Adipose tissue (tissue), 3 donors: ENCODE results near the gene PKP4. TPM values are rescaled to one million over a fixed set of nuclear protein-coding genes. Genes with fewer than 3 reads are reported as not detected.

Source experiments
- H3K27ac ChIP-seq: one replicate; pipeline ENCODE4 v1.5.1; 2013; ENCODE audit warnings: low read depth, low read length
- WGBS, 3 donors: extraction: QIAGEN DNeasy Blood & Tissue Kit; methylation state at CpG; one replicate each; pipeline ENCODE4 v1.1.7; 2013; 5-methylcytosine and 5-hydroxymethylcytosine counted together
- polyA plus RNA-seq, 3 donors: library from polyadenylated mRNA; stranded (reverse); fragments of 200-250 nt; gene quantifications; one replicate each; pipeline ENCODE4 v1.2.3, GENCODE V29; 2013
- donor health status: healthy with polysubstance abuse.
- donor health status: Bipolar disorder and iron deficiency.
- donor health status: healthy.

PKP4 gene
- polyA plus RNA-seq, 3 donors, result 11.5 to 35.2 (median 25.9) TPM

GRCh38 chr2:158618891-158619490 is 162.2 kb downstream of the PKP4 start:
- no peak overlapping the region for H3K27ac ChIP-seq
- 52 to 85% (median 76%) methylated on average over 4 of the region's 4 CpGs for WGBS, 3 donors

GRCh38 chr2:158619496-158619895 is 162.7 kb downstream of the PKP4 start:
- H3K27ac ChIP-seq, result no peak overlapping the region
- WGBS, 3 donors, result 85 to 98% (median 93%) methylated on average over 2 of the region's 2 CpGs

- H3K27ac ChIP-seq, result no peak overlapping the region
- WGBS, 3 donors, result 71 to 75% (median 74%) methylated on average over 2 of the region's 2 CpGs
Measured at GRCh38 chr2:158620656-158621055, 163.9 kb downstream of the PKP4 start.

- 93 to 99% (median 99%) methylated on average over 3 of the region's 3 CpGs for WGBS, 3 donors
- H3K27ac ChIP-seq, result no peak overlapping the region
Measured at GRCh38 chr2:158624071-158624667, 167.4 kb downstream of the PKP4 start.

GRCh38 chr2:158624961-158625360 is 168.2 kb downstream of the PKP4 start:
- 96 to 97% (median 97%) methylated on average over 19 of the region's 19 CpGs for WGBS, 3 donors
- no peak overlapping the region for H3K27ac ChIP-seq

GRCh38 chr2:158629116-158629515 is 172.4 kb downstream of the PKP4 start:
- WGBS, 3 donors, result 65 to 77% (median 75%) methylated on average over 5 of the region's 5 CpGs

GRCh38 chr2:158633261-158633660 is 176.5 kb downstream of the PKP4 start:
- WGBS, 3 donors, result 94 to 96% (median 96%) methylated on average over 2 of the region's 2 CpGs

More at GRCh38 chr2:158629116-158629515, 172.4 kb downstream of the PKP4 start:
- no peak overlapping the region for H3K27ac ChIP-seq

GRCh38 chr2:158634627-158635026 is 177.9 kb downstream of the PKP4 start:
- 84 to 90% (median 89%) methylated on average over 5 of the region's 5 CpGs for WGBS, 3 donors
- no peak overlapping the region for H3K27ac ChIP-seq

More at GRCh38 chr2:158633261-158633660, 176.5 kb downstream of the PKP4 start:
- no peak overlapping the region for H3K27ac ChIP-seq

GRCh38 chr2:158635961-158636601 is 179.3 kb downstream of the PKP4 start:
- no peak overlapping the region for H3K27ac ChIP-seq
- 37 to 67% (median 37%) methylated on average over 3 of the region's 3 CpGs for whole genome bisulfite sequencing, 3 donors

- WGBS, 3 donors, result 82 to 90% (median 83%) methylated on average over 7 of the region's 7 CpGs
Measured at GRCh38 chr2:158637357-158637756, 180.6 kb downstream of the PKP4 start.

GRCh38 chr2:158644139-158644538 is 187.4 kb downstream of the PKP4 start:
- WGBS, 3 donors, result 65 to 74% (median 71%) methylated on average over 4 of the region's 4 CpGs
- H3K27ac ChIP-seq, result no peak overlapping the region

More at GRCh38 chr2:158637357-158637756, 180.6 kb downstream of the PKP4 start:
- no peak overlapping the region for H3K27ac ChIP-seq

GRCh38 chr2:158645299-158645698 is 188.5 kb downstream of the PKP4 start:
- WGBS, 3 donors, result 93 to 96% (median 96%) methylated on average over 6 of the region's 6 CpGs
- no peak overlapping the region for H3K27ac ChIP-seq

GRCh38 chr2:158647436-158648231 is 190.9 kb downstream of the PKP4 start:
- no peak overlapping the region for H3K27ac ChIP-seq
- 91 to 99% (median 95%) methylated on average over 2 of the region's 2 CpGs for WGBS, 3 donors

GRCh38 chr2:158649846-158650245 is 193.1 kb downstream of the PKP4 start:
- WGBS, 3 donors, result 49 to 72% (median 70%) methylated on average over 2 of the region's 2 CpGs
- H3K27ac ChIP-seq, result no peak overlapping the region

GRCh38 chr2:158650646-158651357 is 194.1 kb downstream of the PKP4 start:
- 54 to 84% (median 72%) methylated on average over 6 of the region's 6 CpGs for WGBS, 3 donors
- H3K27ac ChIP-seq, result no peak overlapping the region

GRCh38 chr2:158651358-158652057 is 194.8 kb downstream of the PKP4 start:
- WGBS, 3 donors, result 51 to 97% (median 90%) methylated on average over 6 of the region's 6 CpGs

GRCh38 chr2:158655628-158656027 is 198.9 kb downstream of the PKP4 start:
- 62 to 77% (median 63%) methylated on average over 3 of the region's 3 CpGs for WGBS, 3 donors
- H3K27ac ChIP-seq, result no peak overlapping the region

More at GRCh38 chr2:158651358-158652057, 194.8 kb downstream of the PKP4 start:
- H3K27ac ChIP-seq, result no peak overlapping the region
